Erythroblast (primary cell): ENCODE measurements around the gene GPR148.

Experiments
- GATA1 ChIP-seq: IDR thresholded peaks from 2 replicates; pipeline ENCODE4 v1.6.1; 2011; ENCODE audit warnings: low read depth, mild to moderate bottlenecking, control low read depth, low read length, moderate library complexity
- POLR2A ChIP-seq: IDR thresholded peaks from 2 replicates; pipeline ENCODE4 v1.6.1; 2011; ENCODE audit warnings: mild to moderate bottlenecking, low read length

GRCh38 chr2:130749078-130749477 is 20.2 kb downstream of the GPR148 start:
- no peak for TF ChIP-seq POLR2A
- TF ChIP-seq GATA1: no peak
